Measurements from ENCODE around the gene ZNF146.
A peak's percentile ranks its signal among the peaks of the same experiment; 100 is the strongest.

The ZNF146 gene

DNA sequence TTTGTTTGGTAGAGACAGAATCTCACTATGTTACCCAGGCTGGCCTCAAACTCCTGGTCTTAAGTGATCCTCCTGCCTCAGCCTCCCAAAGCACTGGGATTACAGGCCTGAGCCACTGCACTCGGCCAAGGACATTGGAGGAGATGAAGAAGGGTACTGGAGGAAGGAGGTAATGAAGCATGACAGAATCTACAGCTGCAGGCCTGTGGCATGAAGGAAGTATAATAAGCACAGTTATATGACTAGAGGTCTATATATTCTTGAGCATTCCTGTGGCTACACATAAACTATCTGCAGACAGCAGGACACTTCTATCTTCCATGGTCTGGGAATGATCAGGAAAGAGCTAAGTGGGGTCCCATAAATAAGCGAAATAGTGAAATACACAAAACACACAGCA, 18.7 kb upstream of the ZNF146 start:
- no peak for DNase-seq (ENCODE audit: low read depth in 2 of 2)
- TF ChIP-seq, protein P1, sequence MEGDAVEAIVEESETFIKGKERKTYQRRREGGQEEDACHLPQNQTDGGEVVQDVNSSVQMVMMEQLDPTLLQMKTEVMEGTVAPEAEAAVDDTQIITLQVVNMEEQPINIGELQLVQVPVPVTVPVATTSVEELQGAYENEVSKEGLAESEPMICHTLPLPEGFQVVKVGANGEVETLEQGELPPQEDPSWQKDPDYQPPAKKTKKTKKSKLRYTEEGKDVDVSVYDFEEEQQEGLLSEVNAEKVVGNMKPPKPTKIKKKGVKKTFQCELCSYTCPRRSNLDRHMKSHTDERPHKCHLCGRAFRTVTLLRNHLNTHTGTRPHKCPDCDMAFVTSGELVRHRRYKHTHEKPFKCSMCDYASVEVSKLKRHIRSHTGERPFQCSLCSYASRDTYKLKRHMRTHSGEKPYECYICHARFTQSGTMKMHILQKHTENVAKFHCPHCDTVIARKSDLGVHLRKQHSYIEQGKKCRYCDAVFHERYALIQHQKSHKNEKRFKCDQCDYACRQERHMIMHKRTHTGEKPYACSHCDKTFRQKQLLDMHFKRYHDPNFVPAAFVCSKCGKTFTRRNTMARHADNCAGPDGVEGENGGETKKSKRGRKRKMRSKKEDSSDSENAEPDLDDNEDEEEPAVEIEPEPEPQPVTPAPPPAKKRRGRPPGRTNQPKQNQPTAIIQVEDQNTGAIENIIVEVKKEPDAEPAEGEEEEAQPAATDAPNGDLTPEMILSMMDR (IDR thresholded peaks at IDR 0.05; ENCODE audit: low read depth, low read length) = no peak
- no peak overlapping the region for H3K4me3 ChIP-seq (replicated peaks in 1 of 2; ENCODE audit: low read depth in 2 of 2, low read length in 2 of 2)

DNA sequence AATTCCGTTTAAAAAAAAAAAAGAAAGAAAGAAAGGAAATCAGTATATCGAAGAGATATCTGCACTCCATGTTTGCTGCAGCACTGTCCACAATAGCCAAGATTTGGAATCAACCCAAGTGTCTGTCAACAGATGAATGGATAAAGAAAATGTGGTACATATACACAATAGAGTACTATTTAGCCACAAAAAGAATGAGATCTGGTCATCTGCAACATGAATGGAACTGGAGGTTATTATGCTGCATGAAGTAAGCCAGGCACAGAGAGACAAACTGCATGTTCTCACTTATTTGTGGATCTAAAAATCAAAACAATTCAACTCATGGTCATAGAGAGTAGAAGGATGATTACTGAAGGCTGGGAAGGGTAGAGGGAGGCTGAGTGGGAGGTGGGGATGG, 16.8 kb upstream of the ZNF146 start:
- DNase-seq (ENCODE audit: low read depth in 2 of 2) = no peak
- H3K4me3 ChIP-seq (replicated peaks in 1 of 2; ENCODE audit: low read depth in 2 of 2, low read length in 2 of 2) = no peak overlapping the region
- TF ChIP-seq, protein P1 (IDR thresholded peaks at IDR 0.05; ENCODE audit: low read depth, low read length) = no peak

DNA sequence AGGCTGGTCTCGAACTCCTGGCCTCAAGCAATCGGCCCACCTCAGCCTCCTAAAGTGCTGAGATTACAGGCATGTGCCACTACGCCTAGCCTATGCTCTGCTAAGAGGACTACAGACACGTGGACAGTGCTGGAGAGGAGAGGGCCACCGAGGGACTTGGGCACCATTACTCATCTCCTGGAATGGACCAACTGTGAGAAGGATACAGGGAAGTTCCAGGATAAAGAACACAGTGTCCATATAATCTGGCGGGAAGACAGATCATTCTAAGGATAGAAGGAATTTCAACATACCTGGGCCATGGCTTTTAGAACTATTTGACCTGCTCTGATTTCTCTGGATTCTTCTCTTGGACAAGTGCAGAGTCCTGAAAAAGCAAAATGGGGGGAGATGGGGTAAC, 13.2 kb upstream of the ZNF146 start:
- TF ChIP-seq, protein P1 (IDR thresholded peaks at IDR 0.05; ENCODE audit: low read depth, low read length) = no peak
- no peak overlapping the region for H3K4me3 ChIP-seq (replicated peaks in 1 of 2; ENCODE audit: low read depth in 2 of 2, low read length in 2 of 2)
- DNase-seq (ENCODE audit: low read depth in 2 of 2) = no peak

DNA sequence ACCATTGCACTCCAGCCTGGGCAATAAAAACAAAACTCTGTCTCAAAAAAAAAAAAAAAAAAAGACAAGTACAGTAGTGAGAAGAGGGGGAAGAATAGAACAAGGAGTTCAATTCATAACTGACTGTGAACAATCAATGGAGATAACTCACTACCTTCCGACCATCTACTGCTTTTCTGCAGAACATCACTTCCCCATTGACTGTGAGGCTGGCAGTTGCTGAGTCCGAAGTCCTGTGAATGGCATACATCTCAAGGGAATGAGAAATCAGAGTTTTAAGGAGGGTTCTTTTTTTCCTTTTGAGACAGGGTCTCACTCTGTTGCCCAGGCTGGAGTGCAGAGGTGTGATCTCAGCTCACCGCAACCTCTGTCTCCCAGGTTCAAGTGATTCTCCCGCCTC, 11.6 kb upstream of the ZNF146 start:
- no peak overlapping the region for H3K4me3 ChIP-seq (replicated peaks in 1 of 2; ENCODE audit: low read depth in 2 of 2, low read length in 2 of 2)

DNA sequence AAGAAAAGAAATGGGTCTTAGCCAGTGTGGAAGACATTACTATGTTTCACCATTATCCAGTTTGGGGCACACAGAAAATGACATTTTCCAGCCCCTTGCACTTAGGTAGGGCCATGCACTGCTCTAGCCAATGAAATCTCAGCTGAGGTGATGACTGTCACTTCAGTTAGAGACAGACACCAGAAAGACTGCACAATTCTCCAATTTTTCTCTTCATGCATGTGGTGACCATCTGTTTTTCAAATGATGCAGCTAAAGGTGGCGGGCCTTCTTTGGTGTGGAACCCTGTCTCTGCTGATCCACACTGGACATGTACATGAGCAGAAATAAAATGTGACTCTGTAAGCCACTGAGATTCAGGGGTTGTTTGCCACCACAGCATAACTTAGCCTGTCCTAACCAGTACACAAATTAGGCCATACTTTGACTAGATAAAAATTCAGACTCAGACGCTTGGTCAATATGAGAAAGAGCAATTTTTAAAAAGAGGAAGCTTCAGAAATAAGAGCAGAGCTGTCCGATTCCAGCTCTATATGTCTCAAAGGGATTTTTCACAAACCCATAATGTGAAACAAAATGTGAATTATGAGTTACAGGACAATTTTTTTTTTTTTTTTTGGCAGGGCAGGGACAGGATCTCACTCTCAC, 7.2 kb upstream of the ZNF146 start:
- no peak for DNase-seq (ENCODE audit: low read depth in 2 of 2)
- TF ChIP-seq, protein P1 (IDR thresholded peaks at IDR 0.05; ENCODE audit: low read depth, low read length) = no peak
- H3K4me3 ChIP-seq (replicated peaks in 1 of 2; ENCODE audit: low read depth in 2 of 2, low read length in 2 of 2) = no peak overlapping the region

More for the DNA sequence above, 11.6 kb upstream of the ZNF146 start:
- no peak for DNase-seq (ENCODE audit: low read depth in 2 of 2)
- TF ChIP-seq, protein P1 (IDR thresholded peaks at IDR 0.05; ENCODE audit: low read depth, low read length) = no peak

DNA sequence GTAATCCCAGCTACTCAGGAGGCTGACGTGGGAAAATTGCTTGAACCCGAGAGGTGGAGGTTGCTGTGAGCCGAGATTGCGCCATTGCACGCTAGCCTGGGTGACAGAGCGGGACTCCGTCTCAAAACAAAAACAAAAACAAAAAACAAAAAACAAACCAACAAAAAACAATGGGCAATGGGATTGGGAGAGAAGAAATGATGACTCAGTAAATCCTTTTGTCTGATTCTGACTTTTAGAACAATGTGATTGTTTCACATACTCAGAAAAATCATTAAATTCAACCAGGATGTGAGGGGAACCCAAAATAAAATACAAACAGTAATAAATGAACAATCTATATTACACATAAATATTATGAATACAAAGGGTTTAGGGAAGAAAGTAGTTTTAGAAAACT, 5.5 kb upstream of the ZNF146 start:
- no peak overlapping the region for H3K4me3 ChIP-seq (replicated peaks in 1 of 2; ENCODE audit: low read depth in 2 of 2, low read length in 2 of 2)
- TF ChIP-seq, protein P1 (IDR thresholded peaks at IDR 0.05; ENCODE audit: low read depth, low read length) = no peak
- DNase-seq (ENCODE audit: low read depth in 2 of 2) = no peak

DNA sequence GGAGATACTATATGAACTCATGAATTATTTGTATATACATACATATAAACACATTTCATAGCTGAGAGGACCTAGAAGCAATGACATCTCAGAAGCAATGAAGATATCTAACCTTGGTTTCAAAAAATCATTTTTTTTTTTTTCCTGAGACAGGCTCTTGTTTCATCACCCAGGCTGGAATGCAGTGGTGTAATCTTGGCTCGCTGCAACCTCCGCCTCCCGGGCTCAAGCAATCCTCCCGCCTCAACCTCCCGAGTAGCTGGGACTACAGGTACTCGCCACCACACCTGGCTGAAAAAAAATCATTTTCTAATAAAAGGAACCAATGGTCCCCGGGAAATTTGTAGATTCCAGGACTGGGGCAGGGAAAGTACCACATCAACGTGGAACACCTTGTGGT, 4.4 kb upstream of the ZNF146 start:
- TF ChIP-seq, protein P1 (IDR thresholded peaks at IDR 0.05; ENCODE audit: low read depth, low read length) = no peak
- H3K4me3 ChIP-seq (replicated peaks in 1 of 2; ENCODE audit: low read depth in 2 of 2, low read length in 2 of 2) = no peak overlapping the region
- peak; percentile 5 to 27 for DNase-seq (ENCODE audit: low read depth in 2 of 2)

All from cardiac fibroblast (primary cell).